K562 (cell line): ENCODE results near the gene CCDC192. TPM values are rescaled to one million over a fixed set of nuclear protein-coding genes. Genes with fewer than 3 reads are reported as not detected.

Experiments
- ATAC-seq: fragments of 200-7000 bp; cut with Tn5 transposase; 3 replicates; pipeline ENCODE4 v1.9.1; 2020; ENCODE audit warnings: moderate library complexity
- BruUV-seq: library from RNA; stranded (reverse); fragments of 400-500 nt; replicated peaks from 2 replicates; lab custom pipeline; 2021; lab: Mats Ljungman, UMichigan
- CTCF ChIA-PET: fragments of 300-600 bp; formaldehyde crosslinking; extraction: SDS; loops from one replicate; lab custom pipeline; 2021; ENCODE audit warnings: low intra/inter-chr PET ratio; lab: Yijun Ruan, JAX
- POLR2A ChIA-PET: fragments of 300-600, 350-650 bp; sonication (Branson Sonifier 250); formaldehyde crosslinking; extraction: SDS; loops from one replicate; lab custom pipeline; 2021; ENCODE audit warnings: antibody characterized with exemption, inconsistent platforms; lab: Yijun Ruan, JAX
- DNase-seq, 4 experiments: peaks; one replicate each; pipeline versions ENCODE4 v3.0.0 to v3.0.0-alpha.2; 2011 to 2018; ENCODE audit warnings: low spot score in 3 of 4, mixed read lengths in 3 of 4; ENCODE audit errors: extremely low read depth in 1 of 4
- FAIRE-seq: peaks from 2 replicates; lab custom pipeline; 2011; peaks lifted over from hg19 to GRCh38; lab: Jason Lieb, UNC
- H2AFZ ChIP-seq: 2 replicates; pipeline ENCODE4 v1.6.0; 2011; ENCODE audit warnings: low read depth, low read length, control low read depth, inconsistent platforms
- H3K27ac ChIP-seq: fragments of 200-600 bp; 3 replicates; pipeline ENCODE4 v1.8.0; 2011; ENCODE audit warnings: low read depth, mild to moderate bottlenecking, control low read depth, inconsistent platforms, low read length, moderate library complexity, mixed read lengths; ENCODE audit errors: extremely low read depth
- H3K27me3 ChIP-seq, 2 experiments: fragments of 300-600 bp in 1 of 2; 2 replicates in 1 of 2; 3 replicates in 1 of 2; pipeline versions ENCODE4 v1.6.0 to v1.8.0; 2011; ENCODE audit warnings: inconsistent platforms in 2 of 2, low read length in 2 of 2, mild to moderate bottlenecking in 1 of 2, mixed read lengths in 1 of 2, moderate library complexity in 1 of 2; ENCODE audit not compliant: control insufficient read depth in 2 of 2, insufficient read depth in 2 of 2
- H3K36me3 ChIP-seq: fragments of 300-600 bp; 3 replicates; pipeline ENCODE4 v1.8.0; 2011; ENCODE audit warnings: mild to moderate bottlenecking, low read length, inconsistent platforms; ENCODE audit not compliant: control insufficient read depth, insufficient read depth
- H3K4me1 ChIP-seq, 2 experiments: fragments of 200-600 bp in 1 of 2; replicated peaks in 1 of 2; 2 replicates in 1 of 2; 3 replicates in 1 of 2; pipeline versions ENCODE4 v1.5.1 to v1.8.0; 2011; ENCODE audit warnings: inconsistent platforms in 2 of 2, low read length in 2 of 2, mild to moderate bottlenecking in 1 of 2, mixed read lengths in 1 of 2, moderate library complexity in 1 of 2; ENCODE audit not compliant: control insufficient read depth in 2 of 2, insufficient read depth in 2 of 2
- H3K4me2 ChIP-seq: 2 replicates; pipeline ENCODE4 v1.6.1; 2011; ENCODE audit warnings: low read length, control low read depth, inconsistent platforms, mixed read lengths; ENCODE audit not compliant: insufficient read depth
- H3K4me3 ChIP-seq: fragments of 200-600 bp; sonication (generic), shearing (Covaris generic); 2 replicates; pipeline ENCODE4 v1.5.1; 2016; ENCODE audit warnings: control low read depth, inconsistent platforms
- H3K79me2 ChIP-seq: fragments of 200-600 bp; 3 replicates; pipeline ENCODE4 v1.8.0; 2011; ENCODE audit warnings: low read length, inconsistent platforms; ENCODE audit not compliant: control insufficient read depth, insufficient read depth
- H3K9ac ChIP-seq, 2 experiments: 2 replicates each; pipeline versions ENCODE4 v1.6.0 to v1.6.1; 2011; ENCODE audit warnings: low read depth in 2 of 2, low read length in 2 of 2, control low read depth in 1 of 2, inconsistent platforms in 1 of 2, mild to moderate bottlenecking in 1 of 2, mixed read lengths in 1 of 2; ENCODE audit not compliant: insufficient read depth in 1 of 2
- H3K9me1 ChIP-seq: one replicate; pipeline ENCODE4 v1.6.0; 2011; ENCODE audit warnings: inconsistent platforms, mild to moderate bottlenecking, low read length, moderate library complexity; ENCODE audit not compliant: control insufficient read depth, insufficient read depth
- H3K9me3 ChIP-seq: replicated peaks from 2 replicates; pipeline ENCODE4 v1.5.1; 2011; ENCODE audit warnings: low read depth, low read length, inconsistent platforms; ENCODE audit not compliant: control insufficient read depth, insufficient read depth
- H4K20me1 ChIP-seq: replicated peaks from 2 replicates; pipeline ENCODE4 v1.6.1; 2011; ENCODE audit warnings: low read length, inconsistent platforms, mixed read lengths; ENCODE audit not compliant: control insufficient read depth, insufficient read depth
- BRF1 ChIP-seq: IDR thresholded peaks from 3 replicates; pipeline ENCODE4 v1.6.1; 2011; ENCODE audit warnings: borderline replicate concordance, mild to moderate bottlenecking; ENCODE audit not compliant: insufficient read length; ENCODE audit errors: extremely low read depth
- ELK1 ChIP-seq: sonication (generic); formaldehyde crosslinking; IDR thresholded peaks from 2 replicates; pipeline ENCODE4 v1.8.1; 2022; ENCODE audit warnings: missing genetic modification reagents
- GTF2B ChIP-seq: IDR thresholded peaks from 2 replicates; pipeline ENCODE4 v1.6.1; 2011; ENCODE audit not compliant: insufficient read length; ENCODE audit errors: extremely low read depth
- LARP7 ChIP-seq: fragments of 450-650 bp; IDR thresholded peaks from 2 replicates; pipeline ENCODE4 v1.6.1; 2016
- NCOA2 ChIP-seq, 2 experiments: fragments of 450-650 bp; IDR thresholded peaks; 2 replicates each; pipeline ENCODE4 v1.6.1; 2018; ENCODE audit warnings: mild to moderate bottlenecking in 2 of 2, moderate library complexity in 1 of 2; ENCODE audit not compliant: partially characterized antibody in 2 of 2
- NFIX ChIP-seq: fragments of 250-450 bp; sonication (Bioruptor Pico); IDR thresholded peaks from 2 replicates; pipeline ENCODE4 v1.4.0; 2020; ENCODE audit warnings: low read depth, mild to moderate bottlenecking, moderate library complexity
- RBM17 ChIP-seq: fragments of 200-400 bp; formaldehyde crosslinking; IDR thresholded peaks from 2 replicates; pipeline ENCODE4 v1.6.1; 2017; ENCODE audit warnings: low read depth, mild to moderate bottlenecking, low read length, borderline replicate concordance
- SMARCB1 ChIP-seq: IDR thresholded peaks from 2 replicates; pipeline ENCODE4 v1.6.1; 2011; ENCODE audit warnings: improper control_type of control experiment, low read depth; ENCODE audit not compliant: insufficient read length
- SRSF9 ChIP-seq: fragments of 200-400 bp; formaldehyde crosslinking; IDR thresholded peaks from 2 replicates; pipeline ENCODE4 v1.6.1; 2017; ENCODE audit warnings: low read depth, low read length, borderline replicate concordance
- TFAM ChIP-seq: fragments of 250-450 bp; sonication (Bioruptor Pico); conservative IDR thresholded peaks from 2 replicates; pipeline ENCODE4 v1.5.0; 2021; ENCODE audit warnings: mild to moderate bottlenecking, moderate library complexity
- ZNF121 ChIP-seq: sonication (generic); formaldehyde crosslinking; conservative IDR thresholded peaks from 2 replicates; pipeline ENCODE4 v1.8.0; 2022; ENCODE audit warnings: missing genetic modification reagents
- ZNF143 ChIP-seq: sonication (generic); formaldehyde crosslinking; IDR thresholded peaks from 2 replicates; pipeline ENCODE4 v1.9.0; 2022; ENCODE audit warnings: mild to moderate bottlenecking, missing genetic modification reagents
- ZNF512 ChIP-seq: IDR thresholded peaks from 2 replicates; pipeline ENCODE4 v1.6.1; 2016; ENCODE audit warnings: missing genetic modification characterization, missing compliant biosample characterization
- ZSCAN29 ChIP-seq: fragments of 450-650 bp; IDR thresholded peaks from 2 replicates; pipeline ENCODE4 v1.6.1; 2017
- WGBS: fragments of 100-300 bp; shearing (Covaris generic); methylation state at CpG from one replicate; pipeline ENCODE4 v1.1.6; 2016; ENCODE audit warnings: low coverage, mixed read lengths; ENCODE audit not compliant: insufficient coverage; ENCODE audit errors: missing lambda C conversion rate; 5-methylcytosine and 5-hydroxymethylcytosine counted together
- in situ Hi-C: fragments of 300-500 bp; cut with MboI; formaldehyde crosslinking; loops from 4 replicates; pipeline ENCODE4 v1.15.0; 2018; ENCODE audit warnings: inconsistent platforms, mixed read lengths
- intact Hi-C: fragments of 100-400 bp; cut with micrococcal nuclease; formaldehyde crosslinking; loops from 2 replicates; pipeline ENCODE4 v1.14.2; 2022
- polyA plus RNA-seq, 8 experiments: library from polyadenylated mRNA; depleted of rRNA in 4 of 8; stranded (reverse) in 5 of 8; unstranded in 3 of 8; fragments of >200 nt; fragmentation: Nextera tagmentation in 2 of 8; fragmentation: Illumina TruSeq in 1 of 8; extraction: Ambion mirVana in 2 of 8; extraction: Trizol in 1 of 8; gene quantifications; 2 replicates each; pipeline versions ENCODE4 v1.2.1 to v1.2.3, GENCODE V29; 2011 to 2014; ENCODE audit warnings: inconsistent platforms in 1 of 8, missing spikeins in 1 of 8
- total RNA-seq, 7 experiments: library from RNA; depleted of rRNA in 6 of 7; stranded (reverse); fragments of >200 nt in 6 of 7; fragmentation: Illumina TruSeq in 2 of 7; extraction: Trizol in 2 of 7; gene quantifications; 2 replicates each; pipeline versions ENCODE4 v1.2.1 to v1.2.3, GENCODE V29; 2011 to 2021; ENCODE audit warnings: low replicate concordance in 1 of 7

CCDC192 gene
- total and polyA plus RNA-seq, 9 of the 15 experiments (the other 6 are each of a cell fraction or from before 2014, with no cell fraction given): 0.21 to 0.66 (median 0.38) TPM; not detected in 2

- H3K27ac ChIP-seq: no peak overlapping the region
- H3K9me1 ChIP-seq: no peaks in the 10 kb centered on the region
- H2AFZ ChIP-seq: no peak overlapping the region
- H4K20me1 ChIP-seq: no peaks in the 10 kb centered on the region
- H3K4me2 ChIP-seq: no peak overlapping the region
- no peak overlapping the region for H3K4me3 ChIP-seq
- H3K9ac ChIP-seq: no peak overlapping the region
- DNase-seq: no peak
- intact Hi-C loops (no loop called here), in situ Hi-C loops (no loop called here)
- BruUV-seq: no TSS peak
- H3K4me1 ChIP-seq: no peaks in the 10 kb centered on the region
- no peak for TF ChIP-seq NFIX (CRISPR knock-in tag)
- peak; percentile 45; the same call in 1 of the 2 replicates for TF ChIP-seq ZNF512
- no peaks in the 10 kb centered on the region for H3K79me2 ChIP-seq
- CTCF ChIA-PET: no interaction called here
- no peak for FAIRE-seq
- peaks cover 0 to 4% of the 10 kb centered on the region in 2 experiments; a peak in 1 of 5 replicates for H3K27me3 ChIP-seq
- H3K36me3 ChIP-seq: no peaks in the 10 kb centered on the region
- no peaks in the 10 kb centered on the region for H3K9me3 ChIP-seq
- no peak for ATAC-seq
- POLR2A ChIA-PET: no interaction called here
These were observed 217.7 kb downstream of the CCDC192 start for GRCh38 chr5:127920936-127921335.

GRCh38 chr5:127922603-127923002 lies 219.4 kb downstream of the CCDC192 start:
- BruUV-seq: no TSS peak
- Histone ChIP-seq H3K27ac (no peak overlapping the region), H2AFZ (no peak overlapping the region), H3K9ac (no peak overlapping the region), H4K20me1 (no peaks in the 10 kb centered on the region), H3K79me2 (no peaks in the 10 kb centered on the region), H3K9me3 (no peaks in the 10 kb centered on the region), H3K36me3 (no peaks in the 10 kb centered on the region), H3K4me2 (no peak overlapping the region), H3K4me3 (no peak overlapping the region), H3K4me1 (no peaks in the 10 kb centered on the region), H3K9me1 (no peaks in the 10 kb centered on the region), H3K27me3 (peaks cover 0 to 4% of the 10 kb centered on the region in 2 experiments; a peak in 1 of 5 replicates)
- in situ Hi-C loops (no loop called here), intact Hi-C loops (no loop called here)
- ATAC-seq (no peak), FAIRE-seq (no peak), DNase-seq (no peak)
- ChIA-PET CTCF (no interaction called here), POLR2A (no interaction called here)
- 6% methylated on average over 2 of the region's 2 CpGs for WGBS
- no peak for TF ChIP-seq SMARCB1
- no peak for TF ChIP-seq RBM17
- TF ChIP-seq BRF1: no peak
- no peak for TF ChIP-seq TFAM (CRISPR knock-in tag)
- no peak for TF ChIP-seq LARP7
- no peak for TF ChIP-seq ZNF121
- no peak for TF ChIP-seq ZNF143 (CRISPR knock-in tag)
- no peak for TF ChIP-seq ELK1 (CRISPR knock-in tag)
- TF ChIP-seq SRSF9: no peak
- no peak for TF ChIP-seq ZSCAN29
- TF ChIP-seq NCOA2 (IDR thresholded peaks at IDR 0.05; ENCODE audit: partially characterized antibody in 2 of 2): no peak
- TF ChIP-seq GTF2B: no peak
